Natural killer cell (primary cell): ENCODE results near the gene HOXD13. TPM values are rescaled to one million over a fixed set of nuclear protein-coding genes. Genes with fewer than 3 reads are reported as not detected.

Experiments used
- ATAC-seq, 3 donors: fragments of 150-1000 bp in 2 of 3; fragments of 200-7000 bp in 1 of 3; cut with Tn5 transposase; 1 replicate in 1 of 3; 2 replicates in 2 of 3; pipeline ENCODE4 v1.10.0; 2021; ENCODE audit warnings: mild to moderate bottlenecking in 2 of 3, moderate library complexity in 2 of 3
- DNase-seq, 2 donors: peaks; one replicate each; pipeline versions ENCODE4 v3.0.0 to v3.0.0-alpha.2; 2013 to 2021; ENCODE audit warnings: mixed read lengths in 1 of 2
- H3K27ac ChIP-seq: one replicate; pipeline ENCODE4 v1.5.1; 2013; ENCODE audit warnings: mild to moderate bottlenecking, low read length
- H3K27me3 ChIP-seq: one replicate; pipeline ENCODE4 v1.6.1; 2013; ENCODE audit warnings: low read length; ENCODE audit not compliant: control insufficient read depth, insufficient read depth
- H3K36me3 ChIP-seq: one replicate; pipeline ENCODE4 v1.6.1; 2013; ENCODE audit warnings: low read length; ENCODE audit not compliant: control insufficient read depth, insufficient read depth
- H3K4me1 ChIP-seq: one replicate; pipeline ENCODE4 v1.6.1; 2013; ENCODE audit warnings: low read length; ENCODE audit not compliant: control insufficient read depth, insufficient read depth
- H3K4me3 ChIP-seq: one replicate; pipeline ENCODE4 v1.5.1; 2013; ENCODE audit warnings: low read length
- H3K9me3 ChIP-seq: one replicate; pipeline ENCODE4 v1.6.1; 2013; ENCODE audit warnings: low read length; ENCODE audit not compliant: control insufficient read depth, insufficient read depth
- H3K27ac Mint-ChIP-seq, 2 donors: one replicate each; pipeline ENCODE4 v1.8.0; 2022; ENCODE audit warnings: mild to moderate bottlenecking in 2 of 2, mixed read lengths in 2 of 2, moderate library complexity in 1 of 2
- H3K27me3 Mint-ChIP-seq, 2 donors: one replicate each; pipeline ENCODE4 v1.8.0; 2022; ENCODE audit warnings: low read depth in 2 of 2, mixed read lengths in 2 of 2
- H3K36me3 Mint-ChIP-seq: one replicate; pipeline ENCODE4 v1.8.0; 2022; ENCODE audit warnings: mixed read lengths
- H3K4me1 Mint-ChIP-seq, 2 donors: one replicate each; pipeline ENCODE4 v1.8.0; 2022; ENCODE audit warnings: mixed read lengths in 2 of 2
- H3K4me3 Mint-ChIP-seq: one replicate; pipeline ENCODE4 v1.8.0; 2022; ENCODE audit warnings: mild to moderate bottlenecking, moderate library complexity, mixed read lengths
- H3K9me3 Mint-ChIP-seq, 2 donors: one replicate each; pipeline ENCODE4 v1.8.0; 2022; ENCODE audit warnings: mixed read lengths in 2 of 2
- CTCF ChIP-seq: fragments of 200-600 bp; IDR thresholded peaks from one replicate; pipeline ENCODE4 v1.8.0; 2022; ENCODE audit warnings: antibody characterized with exemption
- WGBS: methylation state at CpG from one replicate; pipeline ENCODE4 v1.1.7; 2013; ENCODE audit warnings: missing lambda C conversion rate; ENCODE audit not compliant: insufficient coverage; 5-methylcytosine and 5-hydroxymethylcytosine counted together
- intact Hi-C: fragments of 100-400 bp; cut with micrococcal nuclease; formaldehyde crosslinking; loops from one replicate; pipeline ENCODE4 v1.14.2; 2022
- total RNA-seq, 4 donors: library from RNA; stranded (reverse); fragments of 120-200 nt in 1 of 4; gene quantifications; one replicate each; pipeline versions ENCODE4 v1.2.3 to v1.2.4, GENCODE V29; 2013 to 2022

Gene HOXD13
- total RNA-seq, 3 donors from 2014 or later (not counting 1 experiment from before 2014, with no cell fraction given), result not detected

- DNase-seq (peak in 1 of 2 donors; percentile 42), ATAC-seq (peak in 1 of 3 donors; percentile 22)
- Mint-ChIP-seq H3K4me3 (peak within 1 kb of the TSS; percentile 78), H3K9me3 (no peaks in the 10 kb centered on the region), H3K27me3 (peaks cover 75 to 86% of the 10 kb centered on the region in 2 donors), H3K27ac (peak within 1 kb of the TSS in 1 of 2 donors; percentile 54), H3K4me1 (peaks cover 30 to 35% of the 10 kb centered on the region in 2 donors), H3K36me3 (peaks cover 22% of the 10 kb centered on the region)
- H3K9me3 ChIP-seq, result peaks cover 4% of the 10 kb centered on the region
- H3K27me3 ChIP-seq, result peaks cover 84% of the 10 kb centered on the region
- no peak within 1 kb of the TSS for H3K4me3 ChIP-seq
- H3K36me3 ChIP-seq, result no peaks in the 10 kb centered on the region
- H3K4me1 ChIP-seq, result peaks cover 24% of the 10 kb centered on the region
- intact Hi-C loops, result loop anchor here (5.0 kb wide), 3 partner anchors 508 to 1033 kb away; no protein-coding TSS in a partner anchor
- no peak within 1 kb of the TSS for H3K27ac ChIP-seq
- TF ChIP-seq CTCF, result no peak
- WGBS, result 8% methylated on average over 59 of the region's 64 CpGs
Observed at GRCh38 chr2:176128982-176129796, 36.7 kb downstream of the HOXD13 start, which contains the start of gene HOXD8. Gene HOXD8, plus strand, starts transcription at chr2:176129705. Its CDS starts 662 bp downstream, at chr2:176130367.

- Mint-ChIP-seq H3K9me3 (no peaks in the 10 kb centered on the region), H3K27me3 (peaks cover 72 to 86% of the 10 kb centered on the region in 2 donors), H3K27ac (no peak overlapping the region), H3K4me3 (peak overlapping the region; percentile 66), H3K4me1 (peaks cover 30 to 35% of the 10 kb centered on the region in 2 donors), H3K36me3 (peaks cover 22% of the 10 kb centered on the region)
- Histone ChIP-seq H3K9me3 (peaks cover 4% of the 10 kb centered on the region), H3K36me3 (no peaks in the 10 kb centered on the region), H3K27ac (no peak overlapping the region), H3K4me3 (no peak overlapping the region), H3K27me3 (peaks cover 82% of the 10 kb centered on the region), H3K4me1 (peaks cover 24% of the 10 kb centered on the region)
- WGBS, result 3% methylated on average over 43 of the region's 43 CpGs
- DNase-seq (no peak), ATAC-seq (peak in 2 of 3 donors; percentile 8 to 14)
- TF ChIP-seq CTCF, result no peak
- intact Hi-C loops, result loop anchor here (5.0 kb wide), 4 partner anchors 423 to 1033 kb away; no protein-coding TSS in a partner anchor
Observed at GRCh38 chr2:176129813-176130146, 37.3 kb downstream of the HOXD13 start.

- peaks cover 24% of the 10 kb centered on the region for H3K36me3 Mint-ChIP-seq
- peak overlapping the region; percentile 86 for H3K4me3 Mint-ChIP-seq
- TF ChIP-seq CTCF, result no peak
- 4% methylated on average over 100 of the region's 100 CpGs for WGBS
- H3K27ac Mint-ChIP-seq, result peak overlapping the region in 1 of 2 donors; percentile 26
- ATAC-seq, result peak; percentile 22 to 62 (median 46)
- H3K27ac ChIP-seq, result no peak overlapping the region
- intact Hi-C loops, result loop anchor here (5.0 kb wide), 1 partner anchor 422 kb away; no protein-coding TSS in a partner anchor
- H3K9me3 ChIP-seq, result peaks cover 4% of the 10 kb centered on the region
- no peaks in the 10 kb centered on the region for H3K36me3 ChIP-seq
- H3K4me1 ChIP-seq, result peaks cover 24% of the 10 kb centered on the region
- no peak overlapping the region for H3K4me3 ChIP-seq
- peaks cover 80% of the 10 kb centered on the region for H3K27me3 ChIP-seq
- H3K4me1 Mint-ChIP-seq, result peaks cover 31 to 38% of the 10 kb centered on the region in 2 donors
- peaks cover 72 to 88% of the 10 kb centered on the region in 2 donors for H3K27me3 Mint-ChIP-seq
- H3K9me3 Mint-ChIP-seq, result no peaks in the 10 kb centered on the region
- DNase-seq, result peak in 1 of 2 donors; percentile 43
Observed at GRCh38 chr2:176130147-176130956, 37.8 kb downstream of the HOXD13 start.
